Fibroblast of peridontal ligament (primary cell): ENCODE data around the gene NOP56.
"Not testable (repeated sequence)": the region's sequence is repeated elsewhere in the genome, so short reads cannot be mapped to it uniquely, and the experiment has no call there.

ENCODE experiments used
- DNase-seq: peaks from one replicate; pipeline ENCODE4 v3.0.0-alpha.2; 2010; ENCODE audit errors: extremely low read depth

Gene NOP56

GRCh38 chr20:2643708-2644107 lies 8.7 kb upstream of the NOP56 start:
- no peak for DNase-seq

- DNase-seq, result peak; percentile 12
Observed at GRCh38 chr20:2652724-2653555, 508 bp downstream of the NOP56 start.

DNA sequence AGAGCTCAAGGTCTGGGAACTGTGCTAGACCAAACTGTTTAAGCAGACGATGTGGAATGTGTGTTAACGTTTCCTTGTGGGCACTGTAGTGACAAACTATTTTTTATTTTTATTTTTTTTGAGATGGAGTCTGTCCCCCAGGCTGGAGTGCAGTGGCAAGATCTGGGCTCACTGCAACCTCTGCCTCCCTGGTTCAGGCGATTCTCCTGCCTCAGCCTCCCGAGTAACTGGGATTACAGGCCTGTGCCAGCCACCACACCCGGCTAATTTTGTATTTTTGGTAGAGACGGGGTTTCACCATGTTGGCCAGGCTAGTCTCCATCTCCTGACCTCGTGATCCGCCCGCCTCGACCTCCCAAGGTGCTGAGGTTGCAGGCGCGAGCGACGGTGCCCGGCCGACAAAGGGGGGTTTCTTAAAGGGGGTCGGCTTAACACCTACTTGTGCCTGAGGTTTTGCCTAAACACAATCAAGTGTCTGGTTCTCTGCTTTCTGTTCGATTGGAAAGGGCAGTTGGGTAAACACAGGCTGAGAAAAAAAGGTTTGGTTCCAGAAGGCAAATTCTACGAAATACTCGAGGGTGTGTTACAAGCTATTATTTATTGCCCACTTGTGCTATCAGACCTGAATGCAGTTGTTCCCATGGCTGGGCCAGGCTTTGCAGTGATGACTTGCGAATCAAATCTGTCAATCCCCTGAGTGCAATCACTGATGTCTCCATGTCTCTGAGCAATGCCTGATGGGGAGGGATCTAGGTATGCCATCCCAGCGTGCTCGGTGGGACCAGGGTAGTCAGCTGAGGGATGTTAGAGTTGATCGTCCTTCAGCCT lies 1.3 kb downstream of the NOP56 start:
- DNase-seq, result no peak

- no peak for DNase-seq
Observed at GRCh38 chr20:2654384-2654822, 2.0 kb downstream of the NOP56 start.

DNA sequence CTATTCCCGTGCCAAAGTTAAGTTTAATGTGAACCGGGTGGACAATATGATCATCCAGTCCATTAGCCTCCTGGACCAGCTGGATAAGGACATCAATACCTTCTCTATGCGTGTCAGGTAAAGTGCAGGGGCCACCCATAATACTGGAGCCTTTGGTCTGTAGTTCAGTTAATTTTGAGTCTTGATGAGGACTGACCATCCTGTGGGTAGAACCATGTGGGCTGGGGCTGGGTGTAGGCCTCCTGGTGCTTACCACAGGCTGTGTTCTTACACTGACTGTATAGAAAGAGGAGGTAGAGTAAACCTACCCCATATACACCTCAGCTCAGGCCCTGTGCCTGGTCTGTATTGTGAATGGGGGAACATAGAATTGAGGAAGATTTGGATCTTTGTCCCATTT lies 2.4 kb downstream of the NOP56 start:
- no peak for DNase-seq

- DNase-seq, result no peak
Observed at GRCh38 chr20:2655331-2656116, 3.1 kb downstream of the NOP56 start.

GRCh38 chr20:2656471-2657117 lies 4.2 kb downstream of the NOP56 start:
- no peak for DNase-seq

DNA sequence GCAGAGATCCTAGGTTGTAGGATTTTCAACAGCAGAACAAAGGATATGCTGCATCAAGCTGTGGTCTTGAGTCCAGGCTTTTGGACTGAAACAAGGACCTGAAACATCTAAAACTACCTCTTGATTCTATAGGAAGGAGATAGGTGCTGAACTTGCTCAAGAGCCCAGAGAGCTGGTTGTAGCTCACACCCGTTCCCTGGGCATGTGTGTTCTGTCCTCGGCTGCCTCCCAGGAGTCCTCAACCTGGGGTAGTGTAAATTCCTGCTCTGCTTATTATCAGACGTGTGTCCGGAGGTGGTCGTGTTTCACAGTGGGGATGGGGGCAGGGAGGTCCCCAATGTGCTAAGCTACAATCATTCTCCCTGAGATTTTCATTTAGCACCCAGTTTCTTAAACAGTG lies 4.8 kb downstream of the NOP56 start:
- no peak for DNase-seq

DNA sequence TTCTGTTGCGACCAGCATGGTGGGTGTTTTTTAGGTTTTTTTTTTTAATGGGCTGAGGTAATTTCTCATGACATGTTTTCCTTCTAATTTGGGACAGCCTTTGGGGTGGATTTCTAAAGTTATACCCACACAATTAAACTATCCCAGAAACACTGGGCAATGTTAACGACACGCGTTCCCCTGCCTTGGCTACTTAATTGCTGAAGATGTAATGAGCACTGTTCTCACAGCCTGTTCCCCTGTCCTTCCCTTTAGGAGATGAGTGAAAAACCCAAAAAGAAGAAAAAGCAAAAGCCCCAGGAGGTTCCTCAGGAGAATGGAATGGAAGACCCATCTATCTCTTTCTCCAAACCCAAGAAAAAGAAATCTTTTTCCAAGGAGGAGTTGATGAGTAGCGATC lies 5.2 kb downstream of the NOP56 start:
- no peak for DNase-seq

DNA sequence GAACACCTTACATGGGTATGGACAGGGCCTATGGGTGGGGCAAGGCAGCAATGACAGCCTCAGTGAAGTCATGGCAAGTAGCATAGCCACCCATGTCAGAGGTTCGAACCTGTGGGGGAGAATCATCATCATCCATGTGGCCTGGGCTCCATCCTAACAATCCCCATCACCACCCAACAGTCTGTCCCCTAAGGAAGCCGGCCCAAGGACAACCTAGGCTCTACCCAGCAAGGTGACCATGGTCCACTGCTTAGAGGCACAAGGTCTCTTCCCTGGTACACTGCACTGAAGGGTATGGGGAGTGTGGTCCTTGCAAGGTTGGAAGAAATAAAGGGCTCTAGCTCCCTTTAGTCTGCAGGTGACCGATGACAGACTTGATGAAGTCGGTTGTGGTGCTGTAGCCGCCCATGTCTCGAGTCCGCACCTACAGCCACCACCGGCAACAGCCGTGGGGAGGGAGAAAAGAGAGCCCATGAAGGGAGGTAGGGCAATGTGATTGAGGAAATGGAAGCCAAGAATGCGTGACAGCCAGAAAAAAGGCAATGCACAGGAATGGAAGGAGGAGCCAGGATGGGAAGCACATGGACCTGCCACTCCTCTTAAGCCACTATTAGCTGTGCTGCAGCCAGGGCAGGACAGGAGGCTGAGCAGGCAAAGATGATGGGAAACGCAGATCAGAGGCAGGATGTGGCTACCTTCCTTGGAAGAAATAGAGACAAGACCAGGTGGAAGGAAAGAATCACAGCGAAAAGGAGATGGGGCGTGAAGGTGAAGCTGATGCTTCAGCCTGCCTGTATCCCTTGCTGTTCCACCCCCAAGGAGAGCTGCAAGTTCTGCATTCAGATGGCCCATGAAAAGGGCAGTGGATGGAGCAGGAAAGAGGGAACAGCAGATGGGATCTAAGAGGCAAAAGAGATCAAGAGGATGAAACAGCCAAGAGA lies 6.3 kb downstream of the NOP56 start:
- DNase-seq, result no peak

DNA sequence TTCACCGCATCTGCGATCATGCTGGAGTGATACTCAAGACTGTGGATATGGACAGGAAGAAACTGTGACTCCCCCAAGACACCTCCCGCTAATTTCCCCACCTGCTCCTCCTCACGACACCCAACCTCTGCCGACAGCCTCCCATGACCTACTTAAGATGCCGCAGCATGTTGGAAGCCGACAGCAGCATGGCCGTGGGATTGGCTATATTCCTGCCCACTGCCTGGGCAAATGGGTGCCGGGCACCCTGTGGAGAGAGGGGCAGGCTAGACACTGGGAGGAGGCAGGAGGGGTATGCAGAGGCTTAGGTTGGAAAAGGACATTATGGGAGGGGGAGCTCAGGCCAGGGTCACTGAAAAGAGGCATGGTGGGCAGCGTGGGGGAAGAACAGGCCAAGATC lies 7.1 kb downstream of the NOP56 start:
- no peak for DNase-seq

- DNase-seq, result no peak
Observed at GRCh38 chr20:2663364-2663886, 11.0 kb downstream of the NOP56 start.

GRCh38 chr20:2663887-2664719 lies 11.7 kb downstream of the NOP56 start, which contains the start of gene IDH3B:
TSS of gene IDH3B (minus strand) at chr20:2664216. CDS start at chr20:2664188, 28 bp downstream.
- peak; percentile 93 for DNase-seq

GRCh38 chr20:2671977-2672376 lies 19.5 kb downstream of the NOP56 start:
- no peak for DNase-seq

DNA sequence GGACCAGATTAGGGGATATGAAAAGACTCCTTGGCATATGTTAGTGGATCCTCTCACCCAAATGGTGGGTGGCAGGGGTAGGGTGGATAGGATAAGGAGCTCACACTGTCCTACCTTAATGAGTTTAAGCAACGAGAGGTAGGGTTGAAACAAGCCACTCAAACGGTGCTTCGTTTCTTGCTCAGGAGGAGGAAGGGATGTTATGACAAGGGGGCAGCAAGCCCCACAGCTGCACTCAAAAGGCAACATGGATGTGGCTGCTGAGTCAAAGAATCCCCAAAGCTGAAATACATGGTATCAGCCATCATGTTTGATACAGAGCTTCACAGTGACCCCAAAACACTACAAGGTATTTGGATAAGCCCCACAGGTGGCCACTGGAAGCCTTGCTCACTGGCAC lies 20.0 kb downstream of the NOP56 start:
- no peak for DNase-seq

DNA sequence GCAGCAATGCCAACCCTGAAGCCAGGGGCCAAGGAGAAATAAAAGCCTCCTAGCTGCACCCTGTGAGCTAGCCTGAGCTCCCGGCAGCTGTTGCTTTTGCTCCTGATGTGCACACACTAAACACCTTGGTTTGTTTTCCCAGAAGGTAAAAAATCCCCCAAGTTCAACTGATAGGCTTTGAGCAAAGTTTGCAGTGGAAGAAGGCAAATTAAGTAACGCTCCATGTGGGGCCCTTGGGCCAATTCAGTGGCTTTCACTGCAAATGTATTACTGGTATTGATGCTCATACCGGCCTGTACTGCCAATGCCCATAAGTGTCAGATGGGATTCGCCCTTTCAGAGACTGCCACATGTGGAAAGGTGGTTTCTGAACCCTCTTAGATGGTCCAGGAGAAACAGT lies 21.0 kb downstream of the NOP56 start:
- DNase-seq, result no peak

- no peak for DNase-seq
Observed at GRCh38 chr20:2680046-2680445, 27.6 kb downstream of the NOP56 start.

DNA sequence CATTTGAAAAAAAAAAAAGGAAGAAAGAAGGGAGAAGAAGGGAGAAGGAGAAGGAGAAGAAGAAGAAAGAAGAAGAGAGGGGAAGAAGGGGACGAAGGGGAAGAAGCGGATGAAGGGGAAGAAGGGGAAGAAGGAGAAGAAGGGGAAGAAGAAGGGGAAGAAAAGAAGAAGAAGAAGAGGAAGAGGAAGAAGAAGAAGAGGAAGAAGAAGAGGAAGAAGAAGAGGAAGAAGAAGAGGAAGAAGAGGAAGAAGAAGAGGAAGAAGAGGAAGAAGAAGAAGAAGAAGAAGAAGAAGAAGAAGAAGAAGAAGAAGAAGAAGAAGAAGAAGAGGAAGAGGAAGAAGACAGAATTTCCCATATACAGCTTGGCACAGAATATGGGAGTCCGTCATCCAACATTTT lies 29.6 kb downstream of the NOP56 start:
- DNase-seq, result not testable (repeated sequence)

- not testable (repeated sequence) for DNase-seq
Observed at GRCh38 chr20:2684817-2685216, 32.4 kb downstream of the NOP56 start.
